ENCODE data around the gene PLEKHM1.

The PLEKHM1 gene

GRCh38 chr17:45428050-45428617, 62.4 kb downstream of the PLEKHM1 start:
- H3K4me3 Mint-ChIP-seq: peak overlapping the region; percentile 52
- no peak overlapping the region for H3K27ac Mint-ChIP-seq
- TF ChIP-seq, protein P1, sequence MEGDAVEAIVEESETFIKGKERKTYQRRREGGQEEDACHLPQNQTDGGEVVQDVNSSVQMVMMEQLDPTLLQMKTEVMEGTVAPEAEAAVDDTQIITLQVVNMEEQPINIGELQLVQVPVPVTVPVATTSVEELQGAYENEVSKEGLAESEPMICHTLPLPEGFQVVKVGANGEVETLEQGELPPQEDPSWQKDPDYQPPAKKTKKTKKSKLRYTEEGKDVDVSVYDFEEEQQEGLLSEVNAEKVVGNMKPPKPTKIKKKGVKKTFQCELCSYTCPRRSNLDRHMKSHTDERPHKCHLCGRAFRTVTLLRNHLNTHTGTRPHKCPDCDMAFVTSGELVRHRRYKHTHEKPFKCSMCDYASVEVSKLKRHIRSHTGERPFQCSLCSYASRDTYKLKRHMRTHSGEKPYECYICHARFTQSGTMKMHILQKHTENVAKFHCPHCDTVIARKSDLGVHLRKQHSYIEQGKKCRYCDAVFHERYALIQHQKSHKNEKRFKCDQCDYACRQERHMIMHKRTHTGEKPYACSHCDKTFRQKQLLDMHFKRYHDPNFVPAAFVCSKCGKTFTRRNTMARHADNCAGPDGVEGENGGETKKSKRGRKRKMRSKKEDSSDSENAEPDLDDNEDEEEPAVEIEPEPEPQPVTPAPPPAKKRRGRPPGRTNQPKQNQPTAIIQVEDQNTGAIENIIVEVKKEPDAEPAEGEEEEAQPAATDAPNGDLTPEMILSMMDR (IDR thresholded peaks at IDR 0.05): peak; percentile 100
- no peaks in the 10 kb centered on the region for H3K36me3 Mint-ChIP-seq (ENCODE audit: low read depth)
- DNase-seq: peak; percentile 89
- no peaks in the 10 kb centered on the region for H3K9me3 Mint-ChIP-seq
- peaks cover 49% of the 10 kb centered on the region for H3K4me1 Mint-ChIP-seq
- H3K27me3 Mint-ChIP-seq (ENCODE audit: low read depth, poor library complexity): peaks cover 62% of the 10 kb centered on the region

- DNase-seq: no peak
- no peaks in the 10 kb centered on the region for H3K36me3 Mint-ChIP-seq (ENCODE audit: low read depth)
- TF ChIP-seq, protein P1 (IDR thresholded peaks at IDR 0.05): no peak
- peaks cover 58% of the 10 kb centered on the region for H3K27me3 Mint-ChIP-seq (ENCODE audit: low read depth, poor library complexity)
- no peak overlapping the region for H3K4me3 Mint-ChIP-seq
- H3K4me1 Mint-ChIP-seq: peaks cover 49% of the 10 kb centered on the region
- H3K9me3 Mint-ChIP-seq: no peaks in the 10 kb centered on the region
- H3K27ac Mint-ChIP-seq: peak overlapping the region; percentile 47
Observed at GRCh38 chr17:45427181-45427835, 63.2 kb downstream of the PLEKHM1 start.

- H3K27ac Mint-ChIP-seq: no peak overlapping the region
- TF ChIP-seq, protein P1 (IDR thresholded peaks at IDR 0.05): no peak
Observed at GRCh38 chr17:45426561-45426960, 64.0 kb downstream of the PLEKHM1 start.

DNA sequence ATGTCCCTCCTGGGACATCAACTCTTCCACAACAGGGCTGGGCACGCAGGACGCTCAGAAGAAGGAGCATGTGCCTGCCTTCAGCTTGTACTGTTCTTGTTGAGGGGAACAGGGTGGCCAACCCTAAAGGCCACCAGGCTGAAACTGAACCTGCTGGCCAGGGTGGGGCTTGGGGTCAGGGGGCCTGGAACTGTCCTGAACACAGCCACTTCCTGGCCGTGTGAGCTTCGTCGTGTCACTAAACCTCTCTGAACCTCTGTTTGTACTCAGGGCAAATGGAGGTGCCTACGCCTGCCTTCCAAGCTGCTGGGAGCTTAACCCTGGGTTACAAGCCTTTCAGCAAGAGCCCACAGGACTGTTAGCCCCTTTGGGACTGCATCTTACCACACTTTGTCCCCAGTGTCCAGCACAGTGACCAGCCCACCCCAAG, 64.5 kb downstream of the PLEKHM1 start:
- no peaks in the 10 kb centered on the region for H3K9me3 Mint-ChIP-seq
- peaks cover 47% of the 10 kb centered on the region for H3K4me1 Mint-ChIP-seq
- peaks cover 49% of the 10 kb centered on the region for H3K27me3 Mint-ChIP-seq (ENCODE audit: low read depth, poor library complexity)
- no peak overlapping the region for H3K27ac Mint-ChIP-seq
- no peaks in the 10 kb centered on the region for H3K36me3 Mint-ChIP-seq (ENCODE audit: low read depth)
- TF ChIP-seq, protein P1 (IDR thresholded peaks at IDR 0.05): peak; percentile 43
- DNase-seq: no peak
- peak overlapping the region; percentile 77 for H3K4me3 Mint-ChIP-seq

More at GRCh38 chr17:45426561-45426960, 64.0 kb downstream of the PLEKHM1 start:
- no peaks in the 10 kb centered on the region for H3K36me3 Mint-ChIP-seq (ENCODE audit: low read depth)
- peaks cover 52% of the 10 kb centered on the region for H3K27me3 Mint-ChIP-seq (ENCODE audit: low read depth, poor library complexity)
- no peak for DNase-seq
- H3K9me3 Mint-ChIP-seq: no peaks in the 10 kb centered on the region
- H3K4me3 Mint-ChIP-seq: no peak overlapping the region
- H3K4me1 Mint-ChIP-seq: peaks cover 49% of the 10 kb centered on the region

DNA sequence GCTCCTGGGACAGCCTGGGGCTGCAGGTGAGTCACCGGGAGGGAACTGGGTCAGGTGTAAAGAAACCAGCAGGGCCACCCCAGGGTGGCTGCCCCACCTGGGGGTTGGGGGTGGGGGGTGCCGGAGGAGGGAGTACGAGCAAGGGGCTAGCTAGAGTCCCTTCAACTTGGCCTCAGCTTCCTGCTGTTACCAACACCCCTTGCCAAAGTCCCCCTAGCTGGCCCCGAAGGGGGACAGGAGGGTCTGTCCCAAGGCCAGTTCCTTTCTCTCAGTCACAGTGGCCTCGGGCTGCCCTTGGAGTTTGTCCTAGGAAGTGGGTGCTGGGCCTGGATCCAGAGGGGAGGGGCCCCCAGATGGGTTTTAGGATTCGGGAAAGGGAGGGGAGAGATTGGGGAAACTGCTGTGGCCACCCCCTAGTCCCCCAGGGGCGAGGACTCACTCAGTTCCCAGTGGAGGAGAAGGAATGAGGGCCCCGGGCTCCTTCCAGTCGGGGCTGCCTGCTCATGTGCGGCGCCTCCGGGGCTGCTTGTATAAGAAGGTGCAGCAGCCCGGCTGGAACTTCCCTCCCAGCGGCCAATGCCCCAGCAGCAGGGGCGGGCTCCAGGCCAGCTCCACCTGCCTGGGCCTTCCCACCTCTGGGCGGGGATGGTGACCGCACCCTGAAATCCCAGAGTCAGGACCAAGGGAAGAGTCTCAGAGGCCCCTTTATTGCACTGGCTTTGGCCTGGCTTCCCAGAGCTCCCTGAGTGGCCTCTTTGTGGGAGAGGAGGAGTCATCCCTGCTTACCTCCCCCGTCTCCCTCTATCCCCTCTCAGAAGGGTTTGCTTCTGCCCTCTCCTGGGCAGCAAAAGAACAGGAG, 65.2 kb downstream of the PLEKHM1 start:
- Mint-ChIP-seq H3K27me3 (ENCODE audit: low read depth, poor library complexity) (peaks cover 47% of the 10 kb centered on the region), H3K4me3 (peak overlapping the region; percentile 77), H3K36me3 (ENCODE audit: low read depth) (no peaks in the 10 kb centered on the region), H3K4me1 (peaks cover 44% of the 10 kb centered on the region), H3K9me3 (no peaks in the 10 kb centered on the region), H3K27ac (no peak overlapping the region)
- peak; percentile 66 for DNase-seq
- TF ChIP-seq, protein P1 (IDR thresholded peaks at IDR 0.05): no peak

Measured in nephron progenitor cell (in vitro differentiated cells).